Testis (tissue), 2 donors: ENCODE data around the gene NDUFC1.

Experiments used
- CTCF ChIP-seq, 3 experiments: fragments of 450-650 bp in 2 of 3; fragments of 200-600 bp in 1 of 3; sonication (generic) in 1 of 3; IDR thresholded peaks; one replicate each; pipeline ENCODE4 v1.5.1; 2016 to 2019; ENCODE audit warnings: antibody characterized with exemption in 3 of 3, mild to moderate bottlenecking in 2 of 3, moderate library complexity in 1 of 3
- POLR2A ChIP-seq: fragments of 450-650 bp; IDR thresholded peaks from one replicate; pipeline ENCODE4 v1.6.1; 2017; ENCODE audit warnings: antibody characterized with exemption, mild to moderate bottlenecking, moderate library complexity

- no peak for TF ChIP-seq CTCF (IDR thresholded peaks at IDR 0.05)
- no peak for TF ChIP-seq POLR2A
Measured at GRCh38 chr4:139329665-139330200, 27.5 kb upstream of the NDUFC1 start.
